IPS DF 19.7 (cell line): Measurements from ENCODE around the gene FLCN.

Experiments
- DNase-seq: peaks from one replicate; pipeline ENCODE4 v3.0.0-alpha.2; 2013; ENCODE audit warnings: low read depth, low spot score

The FLCN gene

DNA sequence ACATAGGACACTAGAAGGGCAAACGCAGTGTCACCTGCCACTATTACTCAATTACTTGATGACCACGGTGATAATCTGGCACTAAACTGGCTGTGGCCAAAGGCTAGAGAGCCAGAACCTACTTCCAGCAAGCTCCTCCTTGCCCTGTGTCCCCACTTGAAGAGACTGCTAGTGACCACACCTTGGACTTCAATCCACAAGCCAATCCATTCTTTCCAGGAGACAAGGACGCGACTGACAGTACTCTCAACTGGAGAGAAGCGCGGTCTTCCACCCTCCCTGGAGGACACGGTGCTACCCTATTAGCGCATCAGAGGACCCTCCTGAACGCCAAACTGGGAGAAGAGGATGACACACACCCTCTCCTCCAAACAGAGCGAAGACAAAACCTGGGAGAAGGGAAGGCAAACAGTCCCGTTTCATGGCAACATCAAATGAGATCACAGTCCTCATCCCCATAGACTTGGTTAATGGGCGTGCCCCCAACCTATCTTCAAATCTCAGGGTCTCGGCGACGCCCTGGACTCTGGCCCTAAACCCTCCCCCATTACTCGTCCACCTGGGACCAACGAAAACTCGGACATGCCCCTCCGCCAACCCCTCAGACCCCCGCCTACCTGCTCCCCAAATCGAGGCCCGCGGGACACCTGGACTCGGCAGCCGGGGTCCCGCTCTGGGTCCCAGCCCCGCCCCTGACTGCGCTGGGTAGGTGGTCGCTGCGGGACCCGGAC lies 508 bp downstream of the FLCN start:
- DNase-seq, result no peak

DNA sequence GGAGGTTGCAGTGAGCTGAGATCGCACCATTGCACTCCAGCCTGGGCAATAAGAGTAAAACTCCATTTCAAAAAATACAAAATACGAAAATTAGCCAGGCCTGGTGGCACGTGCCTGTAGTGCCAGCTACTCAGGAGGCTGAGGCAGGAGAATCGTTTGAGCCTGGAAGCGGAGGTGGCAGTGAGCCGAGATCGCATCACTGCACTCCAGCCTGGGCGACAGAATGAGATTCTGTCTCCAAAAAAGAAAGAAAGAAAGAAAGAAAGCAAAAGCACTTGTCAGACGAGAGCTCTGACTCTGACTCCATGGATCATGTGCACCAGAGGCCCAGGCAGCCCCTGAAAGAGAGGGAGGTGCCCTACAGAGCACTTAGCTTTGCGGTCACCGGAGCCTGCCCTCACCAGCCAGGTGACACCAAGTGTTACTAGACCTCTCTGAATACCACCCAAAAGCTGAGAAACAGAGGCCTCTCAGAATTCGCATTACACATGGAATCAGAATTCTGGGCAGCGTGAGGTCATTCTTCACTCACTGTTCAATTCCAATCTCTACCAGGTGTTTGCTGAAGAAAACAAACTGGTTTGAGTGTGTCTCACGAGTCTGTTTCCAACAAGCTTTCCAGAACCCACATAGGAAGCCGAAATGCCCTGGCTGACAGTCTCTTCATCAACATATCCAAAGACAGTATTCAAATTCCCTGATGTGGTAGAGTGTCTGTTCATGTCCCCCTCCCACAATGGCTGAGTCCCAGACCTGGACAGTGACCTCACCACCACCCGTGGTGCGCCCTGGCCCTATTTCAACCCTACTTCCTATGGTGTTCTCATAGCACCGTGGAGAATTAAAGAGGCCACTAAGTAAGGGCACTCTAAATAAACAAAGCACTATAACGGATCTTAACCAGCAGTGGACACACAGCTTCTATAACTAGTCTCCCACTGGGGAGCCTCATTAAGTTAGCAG lies 1.5 kb downstream of the FLCN start:
- no peak for DNase-seq

DNA sequence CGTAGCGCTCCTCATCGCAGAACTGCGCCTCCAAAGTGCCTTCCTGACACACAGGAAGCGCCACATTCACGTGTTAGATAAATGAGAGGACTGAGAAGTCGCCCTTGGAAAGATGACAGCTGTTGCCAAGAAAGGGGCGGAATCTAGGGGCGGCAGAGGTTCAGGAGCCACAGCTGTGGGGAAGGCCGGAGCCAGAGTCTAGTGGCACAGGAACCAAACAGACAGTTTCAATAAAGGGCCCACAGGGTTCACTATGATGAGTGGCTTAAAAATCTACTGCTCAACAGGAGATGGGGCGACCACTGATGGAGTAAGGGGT lies 4.7 kb downstream of the FLCN start:
- DNase-seq, result no peak

DNA sequence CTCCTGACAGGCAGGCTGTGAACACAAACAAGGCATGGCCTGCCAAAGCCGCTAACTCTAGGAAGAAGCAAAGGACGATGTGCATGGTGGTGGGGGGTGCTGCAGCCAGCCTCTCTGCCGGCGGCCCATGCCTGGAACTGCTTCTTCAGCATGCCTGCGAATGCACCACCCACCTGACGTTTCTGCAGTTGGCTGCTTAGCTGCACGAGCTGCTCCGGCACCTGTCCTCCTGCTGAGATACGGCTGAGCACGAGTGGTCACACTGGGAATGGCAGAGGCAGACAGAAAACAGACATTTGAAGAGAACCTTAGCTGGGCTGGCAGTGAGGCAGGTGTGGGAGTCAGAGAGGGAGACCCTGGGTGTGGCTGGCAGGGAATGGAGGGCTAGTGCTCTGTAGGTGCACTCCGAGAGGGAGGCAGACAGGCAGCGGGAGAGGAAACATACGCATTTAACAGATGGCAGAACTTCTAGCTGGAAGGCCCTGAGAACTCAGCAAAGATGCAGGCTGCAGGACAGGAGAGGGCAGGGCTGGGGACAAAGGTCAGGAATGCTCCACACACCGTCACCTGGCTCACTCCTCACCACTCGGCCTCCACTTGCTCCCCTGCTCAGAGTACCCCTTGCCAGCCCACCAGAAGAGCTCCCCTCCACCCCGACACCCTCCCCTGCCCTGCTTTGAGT lies 5.2 kb downstream of the FLCN start:
- no peak for DNase-seq

DNA sequence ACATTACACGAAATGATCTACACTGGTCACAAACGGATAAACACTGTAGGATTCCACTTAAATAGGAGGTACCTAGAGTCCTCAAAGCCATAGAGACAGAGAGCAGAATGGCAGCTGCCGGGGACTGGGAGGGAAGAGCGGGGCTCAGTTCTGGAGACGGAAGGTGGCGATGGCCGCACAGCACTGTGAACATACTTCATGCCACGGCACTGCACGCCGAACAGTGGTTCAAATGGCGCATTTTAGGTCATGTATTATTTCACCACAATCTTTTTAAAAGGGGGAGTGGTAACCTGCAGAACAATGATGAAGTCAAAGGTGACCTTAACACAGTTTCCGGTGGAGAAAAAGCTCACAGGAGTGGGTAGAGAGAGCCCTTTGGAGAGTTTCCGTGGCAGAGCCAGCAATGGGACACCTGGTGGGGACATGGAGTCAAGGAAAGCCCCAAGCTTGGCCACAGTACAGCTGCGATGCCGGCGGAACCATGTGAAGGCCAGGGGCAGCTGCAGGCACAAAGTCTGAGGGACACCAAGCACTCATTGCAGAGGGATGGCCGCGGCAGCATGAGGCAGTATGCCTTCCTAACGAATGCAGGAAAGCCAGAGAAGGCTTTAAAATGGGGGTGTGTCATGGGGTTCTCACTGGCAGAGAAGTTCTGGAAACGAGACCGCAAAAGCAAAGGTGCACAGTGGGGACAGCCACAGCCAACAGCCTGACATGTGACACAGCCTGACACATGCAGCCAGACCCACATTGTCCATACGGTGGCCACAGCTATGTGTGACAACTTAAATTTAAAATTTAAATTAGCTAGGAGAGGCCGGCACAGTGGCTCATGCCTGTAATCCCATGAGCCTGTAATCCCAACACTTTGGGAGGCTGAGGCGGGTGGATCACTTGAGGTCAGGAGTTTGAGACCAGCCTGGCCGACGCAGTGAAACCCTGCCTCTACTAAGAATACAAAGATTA lies 7.3 kb downstream of the FLCN start:
- DNase-seq, result no peak

DNA sequence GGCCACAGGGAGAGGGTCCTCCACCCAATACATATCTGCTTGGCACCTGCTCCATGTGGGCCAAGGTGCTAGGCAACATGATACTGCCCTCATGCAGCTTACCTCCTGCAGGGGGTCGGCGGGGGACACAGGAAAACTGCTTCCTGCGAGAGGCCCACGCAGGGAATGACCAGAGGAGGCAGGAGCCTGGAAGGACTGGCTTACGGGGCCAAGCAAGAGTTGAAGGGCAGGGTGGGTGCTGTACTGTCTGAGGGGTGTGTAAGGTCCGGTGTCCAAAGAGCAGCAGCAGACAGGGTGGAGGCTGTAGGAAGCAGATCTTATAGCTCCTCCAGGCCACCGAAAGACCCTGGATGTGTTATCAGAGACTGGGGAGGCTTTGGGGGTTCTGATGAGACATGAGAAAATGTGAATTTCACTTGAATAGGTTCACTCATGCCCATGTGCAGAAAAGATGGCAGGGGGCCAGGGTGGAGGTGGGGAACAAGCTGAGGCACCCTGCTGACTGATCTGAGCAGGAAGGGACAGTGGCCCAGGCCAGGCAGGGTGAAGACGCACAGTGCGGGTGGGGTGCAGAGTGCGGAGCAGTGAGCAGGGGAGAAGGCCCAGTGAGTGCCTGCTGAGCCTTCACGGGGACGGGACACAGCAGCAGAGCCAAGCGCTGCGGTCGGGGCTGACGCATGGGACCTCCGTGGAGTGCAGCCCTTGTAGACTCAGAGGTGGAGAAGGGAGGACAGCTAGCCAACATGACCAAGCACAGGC lies 8.3 kb downstream of the FLCN start:
- no peak for DNase-seq

DNA sequence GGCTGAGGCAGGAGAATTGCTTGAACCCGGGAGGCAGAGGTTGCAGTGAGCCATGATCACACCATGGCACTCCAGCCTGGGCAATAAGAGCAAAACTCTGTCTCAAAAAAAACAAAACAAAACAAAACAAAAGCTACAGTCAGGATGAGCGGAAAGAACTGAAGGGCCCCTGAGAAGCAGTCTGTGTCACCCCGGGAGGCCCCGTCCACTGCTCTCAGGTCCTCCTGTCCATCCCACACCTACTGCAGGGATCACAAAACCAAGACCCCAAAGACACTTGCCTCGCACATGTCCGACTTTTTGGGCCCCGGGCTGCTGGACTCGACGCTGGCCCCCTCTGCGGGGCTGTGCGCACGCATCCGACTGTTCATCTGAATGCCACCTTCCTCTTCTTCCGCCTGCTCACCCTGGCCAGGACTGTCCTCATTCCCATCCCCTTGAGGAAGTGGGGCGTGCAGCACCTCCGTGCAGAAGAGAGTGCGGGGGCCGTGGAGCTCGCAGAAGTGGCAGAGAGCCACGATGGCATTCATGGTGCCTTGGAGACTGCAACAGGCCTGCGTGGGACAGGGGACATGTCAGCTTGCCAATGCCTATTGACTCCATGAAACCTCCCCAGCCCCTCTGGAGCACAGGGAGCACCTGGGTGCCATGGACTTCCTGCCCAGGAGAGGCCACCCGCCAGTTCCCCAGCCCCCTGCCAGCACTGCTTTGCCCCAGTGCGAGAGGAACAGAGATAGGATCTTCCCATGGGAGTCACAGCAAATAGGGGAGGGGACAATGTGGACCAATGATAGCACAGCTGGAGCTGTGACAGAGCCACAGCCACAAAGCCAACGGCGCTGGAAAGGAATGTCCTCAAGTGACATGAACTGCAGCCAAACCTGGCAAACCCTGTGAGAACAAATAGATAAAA lies 9.1 kb downstream of the FLCN start:
- DNase-seq, result no peak

DNA sequence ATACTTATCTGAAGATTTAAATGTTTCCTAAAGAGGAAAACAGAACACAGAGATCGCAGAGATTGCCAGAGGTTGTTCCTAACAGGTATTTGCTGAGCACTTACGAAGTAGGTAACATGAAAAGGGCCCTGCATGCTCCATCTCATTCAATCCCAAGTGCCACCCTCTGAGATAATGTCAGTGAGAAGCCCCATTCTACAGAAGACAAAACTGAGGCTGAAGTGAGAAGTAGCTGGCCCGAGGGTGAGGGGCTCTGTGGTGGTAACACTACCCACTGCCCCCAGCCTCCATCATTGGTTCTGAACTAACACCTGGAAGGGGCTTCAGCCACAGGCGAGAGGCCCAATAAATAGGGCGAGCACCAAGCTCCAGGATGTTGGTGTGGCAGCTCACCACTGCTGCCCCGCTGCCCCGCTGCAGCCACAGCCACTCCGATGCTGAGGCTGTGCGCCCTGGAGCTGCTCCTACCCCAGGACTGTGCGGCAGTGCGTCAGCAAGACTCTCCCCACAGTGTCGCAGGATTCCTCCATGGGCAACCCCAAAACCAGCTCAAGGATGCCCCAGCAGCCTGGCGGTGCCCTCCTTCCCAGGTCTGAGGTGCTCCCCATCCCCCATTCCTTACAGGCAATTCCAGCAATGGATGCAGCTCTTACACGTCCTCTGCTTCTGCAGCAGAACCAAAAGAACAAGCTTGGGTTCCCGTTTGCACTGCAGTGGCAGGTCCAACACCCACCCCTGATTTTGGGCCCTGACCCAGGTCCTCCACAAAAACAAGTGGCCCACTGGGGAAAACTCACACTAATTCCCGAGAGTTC lies 10.3 kb downstream of the FLCN start:
- DNase-seq, result no peak

DNA sequence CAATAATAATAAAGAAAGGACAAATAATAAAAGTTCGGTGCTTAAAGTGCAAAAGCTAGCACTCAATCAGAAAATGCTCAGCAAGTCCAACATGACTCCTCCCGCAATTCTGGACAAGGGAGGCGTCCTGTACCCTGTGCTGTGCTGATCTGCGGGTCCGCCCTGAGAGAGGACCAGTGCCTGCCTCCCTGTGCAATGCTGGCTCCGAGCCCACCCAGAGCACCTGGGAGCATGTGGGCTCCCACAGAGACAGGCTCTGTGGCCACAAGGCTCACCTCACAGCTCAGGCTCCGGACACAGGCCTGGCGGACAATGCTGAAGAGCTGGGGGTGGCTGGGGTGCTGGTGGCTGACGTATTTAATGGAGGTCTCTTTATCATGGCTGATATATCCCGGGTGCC lies 11.1 kb downstream of the FLCN start:
- DNase-seq, result no peak

DNA sequence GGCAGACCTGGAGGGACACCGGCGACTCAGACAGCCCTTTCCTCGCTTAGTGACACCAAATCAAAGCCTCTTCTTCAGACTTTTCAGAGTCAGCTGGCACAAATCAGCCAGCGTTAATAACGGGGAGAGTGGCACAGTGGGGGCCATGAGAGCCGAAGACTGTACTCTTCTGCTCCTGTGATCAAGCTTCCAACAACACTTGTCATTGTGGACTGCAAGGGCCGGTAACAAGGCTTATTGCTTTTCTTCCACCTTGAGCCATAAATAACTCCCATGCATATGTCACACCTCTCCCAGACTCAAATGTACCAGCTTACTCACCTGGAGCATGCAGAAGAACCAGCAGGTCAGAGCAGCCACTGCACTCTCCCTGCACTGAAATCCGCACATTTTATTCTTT lies 12.8 kb downstream of the FLCN start:
- no peak for DNase-seq

DNA sequence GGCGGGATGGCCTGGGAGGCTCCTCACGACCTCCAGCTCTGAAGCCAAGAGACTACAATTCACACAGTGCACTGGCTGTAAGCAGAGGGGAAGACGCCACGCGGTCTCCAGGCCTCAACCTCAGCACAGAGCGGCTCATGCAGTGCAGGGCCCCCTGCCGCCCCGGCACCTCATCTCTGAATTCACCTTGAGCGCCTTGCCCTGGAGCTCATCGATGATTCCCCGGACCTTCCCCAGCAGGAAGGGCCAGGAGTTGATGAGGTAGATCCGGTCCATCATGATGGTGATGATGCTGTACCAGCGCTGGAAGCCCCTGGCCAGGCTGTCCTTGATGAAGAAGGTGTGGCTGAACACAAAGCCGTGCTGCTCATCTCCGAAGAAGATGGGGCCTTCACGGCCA lies 13.2 kb downstream of the FLCN start:
- DNase-seq, result no peak

DNA sequence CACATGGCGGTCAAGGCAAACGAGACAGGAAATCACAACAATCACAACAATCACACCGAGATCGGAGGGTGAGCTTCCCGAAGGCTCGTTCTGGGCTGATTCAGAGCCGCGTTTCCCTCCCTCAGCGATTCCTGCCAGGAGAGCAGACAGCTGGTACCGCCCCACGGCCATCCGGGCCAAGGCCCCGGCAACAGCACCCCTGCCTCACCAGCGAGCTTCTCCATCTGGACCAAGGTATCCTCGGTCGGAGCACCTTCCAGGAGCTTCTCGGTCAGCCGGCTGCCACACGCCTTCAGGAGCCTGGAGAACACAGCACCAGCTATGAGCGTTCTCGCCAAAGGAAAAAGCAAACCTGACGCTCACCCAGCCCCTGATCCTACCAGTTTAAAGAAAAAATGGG lies 15.6 kb downstream of the FLCN start:
- no peak for DNase-seq

DNA sequence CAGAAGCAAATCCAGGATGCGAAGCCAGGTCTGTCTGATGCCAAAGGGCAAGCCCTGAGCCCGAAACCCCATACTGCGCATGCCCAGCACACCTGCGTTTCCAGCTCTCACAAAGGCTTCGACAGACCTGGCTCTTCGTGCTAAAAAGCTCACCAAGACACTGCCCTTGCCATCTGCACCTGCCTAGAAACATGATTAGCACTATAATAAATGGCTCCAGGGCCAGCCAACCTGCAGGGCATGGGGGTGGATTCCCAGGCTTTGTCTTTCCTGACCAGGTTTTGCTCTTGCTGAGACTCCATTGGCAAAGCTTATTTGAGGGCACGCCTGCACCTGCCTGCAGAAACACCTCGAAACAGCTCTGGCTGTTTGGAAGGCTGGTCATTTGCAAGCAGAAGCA lies 16.4 kb downstream of the FLCN start:
- DNase-seq, result no peak

DNA sequence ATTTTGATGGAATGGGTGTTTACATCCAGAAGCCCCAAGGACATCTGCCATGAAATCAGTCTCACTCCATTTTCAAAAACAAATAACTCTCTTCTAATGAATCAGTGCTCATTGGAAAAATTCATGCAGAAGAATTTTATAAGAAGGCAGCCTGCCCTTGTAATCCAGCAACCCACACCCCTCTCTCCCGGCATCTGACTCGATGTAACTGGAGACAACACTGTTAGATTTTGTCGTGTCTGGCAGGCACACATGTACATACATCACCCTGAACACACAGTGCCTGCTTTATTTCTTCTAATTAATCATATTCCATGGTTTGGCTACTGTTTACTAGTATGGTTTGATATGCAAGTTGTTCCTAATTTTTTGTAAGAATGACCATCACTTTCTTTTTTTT lies 19.0 kb downstream of the FLCN start:
- no peak for DNase-seq

DNA sequence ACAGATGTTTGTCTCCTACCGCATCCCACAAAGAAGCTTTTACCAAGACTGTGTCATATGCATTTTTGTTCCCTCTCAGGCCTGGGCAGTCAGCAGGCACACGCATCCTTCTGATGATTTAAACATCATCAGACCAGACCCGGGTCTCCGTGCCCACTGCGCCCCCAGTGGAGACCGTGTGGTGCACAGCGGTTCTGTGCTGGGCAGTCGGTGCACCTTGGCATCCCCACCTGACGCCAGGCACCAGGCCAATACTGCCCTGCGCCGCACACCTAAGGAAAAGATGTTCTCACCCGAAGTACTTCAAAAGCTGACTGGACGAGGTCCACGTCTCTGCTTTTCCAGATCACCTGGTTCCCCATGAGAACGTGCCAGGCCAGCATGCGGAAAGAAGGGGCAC lies 20.2 kb downstream of the FLCN start:
- DNase-seq, result no peak

DNA sequence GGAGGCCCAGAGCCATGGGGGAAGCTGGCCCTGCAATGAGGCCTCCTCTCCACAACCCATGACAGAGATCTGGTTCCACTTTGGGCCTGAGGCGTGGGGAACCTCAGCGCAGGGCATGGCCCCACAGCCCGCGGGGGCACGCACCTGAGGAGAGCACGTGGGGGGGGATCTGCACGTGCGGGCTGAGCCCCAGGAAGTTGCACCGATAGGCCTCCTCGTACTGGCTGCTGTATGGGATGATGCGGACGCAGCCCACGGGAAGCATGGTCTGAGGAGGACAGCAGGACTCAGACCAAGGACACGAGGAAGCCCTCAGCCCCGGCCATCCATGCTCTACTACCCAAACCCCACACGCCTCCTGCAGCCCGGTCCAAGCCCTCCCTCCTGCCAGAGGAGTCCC lies 20.7 kb downstream of the FLCN start:
- no peak for DNase-seq

DNA sequence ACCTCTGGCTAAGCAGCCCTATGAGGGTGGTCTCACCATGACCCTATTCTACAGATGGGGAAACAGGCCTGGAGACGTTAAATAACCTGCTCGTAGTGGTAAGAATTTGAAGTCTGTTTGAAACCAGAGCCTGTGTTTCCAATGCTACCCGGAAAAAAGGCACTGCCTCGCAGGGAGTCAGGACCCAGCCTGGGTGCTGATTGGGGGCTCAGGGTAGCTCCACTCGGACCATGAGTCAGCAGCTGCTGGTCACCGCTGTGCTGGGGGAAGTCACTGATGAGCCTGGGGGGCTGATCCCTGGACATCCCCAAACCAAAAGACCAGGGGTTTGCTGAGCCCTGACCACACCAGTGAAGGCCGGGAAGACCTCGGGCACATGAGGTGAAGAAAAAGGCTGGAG lies 21.4 kb downstream of the FLCN start:
- DNase-seq, result no peak

DNA sequence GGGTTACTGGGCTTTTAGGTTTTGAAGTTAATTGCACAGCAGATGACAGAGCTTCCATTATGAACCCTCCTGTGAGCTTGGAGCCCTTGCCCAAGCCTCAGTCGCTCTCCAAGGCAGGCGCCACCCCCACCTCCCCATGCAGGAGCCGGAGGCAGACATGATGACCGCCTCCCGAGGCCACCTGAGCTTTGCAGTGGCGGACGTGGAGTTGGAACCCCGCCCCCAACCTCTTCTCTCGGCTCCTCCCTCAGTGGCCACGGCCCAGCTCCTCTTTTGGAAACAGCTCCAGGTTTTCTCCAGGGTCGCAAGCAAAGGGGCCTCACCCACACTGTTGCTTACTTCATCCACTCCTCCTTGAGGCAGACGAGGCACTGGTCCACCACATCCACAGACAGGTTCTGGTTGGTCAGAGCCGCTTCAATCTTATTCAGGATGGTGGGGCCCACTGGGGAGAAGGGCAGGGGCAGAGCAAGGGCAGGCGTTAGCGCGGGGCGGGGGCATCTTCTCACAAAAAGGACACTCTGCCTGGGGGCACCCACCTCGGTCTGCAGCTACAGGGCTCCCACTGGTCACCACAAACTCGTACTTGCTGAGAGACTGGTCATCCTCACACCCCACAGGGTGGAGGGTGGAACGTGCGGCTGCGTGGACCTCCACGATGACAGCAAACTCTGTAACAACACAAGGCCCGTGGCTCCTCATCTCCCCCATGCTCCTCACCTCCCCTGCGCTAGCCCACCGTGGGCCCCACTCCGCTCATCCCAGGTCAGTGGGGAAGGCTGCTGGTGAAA lies 22.1 kb downstream of the FLCN start:
- DNase-seq, result no peak
